Kidney epithelial cell (primary cell): Measurements from ENCODE around the gene STK32B. TPM values are rescaled to one million over a fixed set of nuclear protein-coding genes. Genes with fewer than 3 reads are reported as not detected.

ENCODE experiments used
- DNase-seq: peaks from one replicate; pipeline ENCODE4 v3.0.0-alpha.2; 2010; ENCODE audit warnings: low read depth
- H3K27me3 ChIP-seq: 2 replicates; pipeline ENCODE4 v1.6.0; 2011; ENCODE audit warnings: low read length; ENCODE audit not compliant: control insufficient read depth, insufficient read depth
- H3K36me3 ChIP-seq: 2 replicates; pipeline ENCODE4 v1.5.1; 2011; ENCODE audit warnings: low read length; ENCODE audit not compliant: control insufficient read depth, insufficient read depth
- H3K4me3 ChIP-seq: 2 replicates; pipeline ENCODE4 v1.5.1; 2011; ENCODE audit warnings: low read depth, mild to moderate bottlenecking, control low read depth, low read length
- total RNA-seq: library from RNA; depleted of rRNA; stranded (reverse); fragments of >200 nt; gene quantifications from 2 replicates; pipeline ENCODE4 v1.2.3, GENCODE V29; 2015
- TF ChIP-seq, protein P1 (sequence below): IDR thresholded peaks from 2 replicates; pipeline ENCODE4 v1.5.1; 2011; ENCODE audit warnings: mild to moderate bottlenecking, moderate library complexity, low read length, control low read depth, inconsistent platforms; ENCODE audit not compliant: insufficient read depth, poor library complexity, severe bottlenecking

STK32B gene
- total RNA-seq, 1 donor from 2014 or later, result 3.6 TPM

DNA sequence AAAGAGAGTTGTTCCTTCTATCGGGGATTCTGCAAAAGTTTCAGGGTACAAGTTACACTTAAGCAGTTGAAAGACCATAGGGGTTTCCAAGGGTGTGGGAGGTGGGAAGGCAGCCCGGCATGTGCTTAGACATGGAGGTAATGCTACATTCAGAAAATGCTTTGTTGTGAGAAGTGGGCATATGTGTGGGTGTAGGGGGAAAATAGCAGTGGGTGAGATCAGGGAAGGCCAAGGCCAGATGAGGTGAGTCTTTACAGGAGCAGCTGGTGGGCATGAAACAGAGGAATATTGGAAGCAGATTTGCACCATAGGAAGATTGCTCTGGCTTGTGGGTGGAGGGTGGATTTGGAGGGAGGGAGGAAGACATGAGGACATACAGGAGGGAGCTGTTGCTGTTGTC is 40.3 kb upstream of the STK32B start:
- H3K36me3 ChIP-seq, result no peaks in the 10 kb centered on the region
- no peak overlapping the region for H3K4me3 ChIP-seq
- TF ChIP-seq, protein P1, sequence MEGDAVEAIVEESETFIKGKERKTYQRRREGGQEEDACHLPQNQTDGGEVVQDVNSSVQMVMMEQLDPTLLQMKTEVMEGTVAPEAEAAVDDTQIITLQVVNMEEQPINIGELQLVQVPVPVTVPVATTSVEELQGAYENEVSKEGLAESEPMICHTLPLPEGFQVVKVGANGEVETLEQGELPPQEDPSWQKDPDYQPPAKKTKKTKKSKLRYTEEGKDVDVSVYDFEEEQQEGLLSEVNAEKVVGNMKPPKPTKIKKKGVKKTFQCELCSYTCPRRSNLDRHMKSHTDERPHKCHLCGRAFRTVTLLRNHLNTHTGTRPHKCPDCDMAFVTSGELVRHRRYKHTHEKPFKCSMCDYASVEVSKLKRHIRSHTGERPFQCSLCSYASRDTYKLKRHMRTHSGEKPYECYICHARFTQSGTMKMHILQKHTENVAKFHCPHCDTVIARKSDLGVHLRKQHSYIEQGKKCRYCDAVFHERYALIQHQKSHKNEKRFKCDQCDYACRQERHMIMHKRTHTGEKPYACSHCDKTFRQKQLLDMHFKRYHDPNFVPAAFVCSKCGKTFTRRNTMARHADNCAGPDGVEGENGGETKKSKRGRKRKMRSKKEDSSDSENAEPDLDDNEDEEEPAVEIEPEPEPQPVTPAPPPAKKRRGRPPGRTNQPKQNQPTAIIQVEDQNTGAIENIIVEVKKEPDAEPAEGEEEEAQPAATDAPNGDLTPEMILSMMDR, result no peak
- H3K27me3 ChIP-seq, result peaks cover 5% of the 10 kb centered on the region
- DNase-seq, result no peak

DNA sequence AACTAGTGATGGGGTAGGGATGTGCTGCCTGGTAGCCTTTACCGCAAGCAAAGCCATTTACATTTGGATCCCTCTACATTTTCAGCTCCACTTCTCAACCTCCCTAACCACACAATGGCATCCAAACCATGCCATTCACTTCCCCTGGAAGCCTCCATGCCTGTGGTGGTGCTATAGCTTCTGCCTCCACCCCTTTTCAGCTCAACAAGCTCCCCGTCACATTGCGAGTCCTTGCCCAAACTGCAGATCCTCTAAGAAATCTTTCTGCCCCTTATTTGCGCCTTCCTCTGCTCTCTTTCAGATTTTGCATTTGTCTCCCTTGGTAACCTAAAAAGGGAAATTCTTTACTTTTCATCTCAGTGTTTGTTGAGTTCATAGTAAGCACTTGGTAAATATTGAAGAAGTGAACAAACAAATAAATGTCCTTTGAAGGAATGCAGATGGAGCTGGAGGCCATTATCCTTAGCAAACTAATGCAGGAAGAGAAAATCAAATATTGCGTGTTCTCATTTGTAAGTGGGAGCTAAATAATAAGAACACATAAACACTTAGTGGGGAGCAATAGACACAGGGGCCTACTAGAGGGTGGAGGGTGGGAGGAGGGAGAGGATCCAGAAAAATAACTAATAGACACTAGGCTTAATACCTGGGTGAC is 38.9 kb upstream of the STK32B start:
- H3K4me3 ChIP-seq, result no peak overlapping the region
- peaks cover 5% of the 10 kb centered on the region for H3K27me3 ChIP-seq
- TF ChIP-seq, protein P1, result no peak
- no peaks in the 10 kb centered on the region for H3K36me3 ChIP-seq
- DNase-seq, result no peak

DNA sequence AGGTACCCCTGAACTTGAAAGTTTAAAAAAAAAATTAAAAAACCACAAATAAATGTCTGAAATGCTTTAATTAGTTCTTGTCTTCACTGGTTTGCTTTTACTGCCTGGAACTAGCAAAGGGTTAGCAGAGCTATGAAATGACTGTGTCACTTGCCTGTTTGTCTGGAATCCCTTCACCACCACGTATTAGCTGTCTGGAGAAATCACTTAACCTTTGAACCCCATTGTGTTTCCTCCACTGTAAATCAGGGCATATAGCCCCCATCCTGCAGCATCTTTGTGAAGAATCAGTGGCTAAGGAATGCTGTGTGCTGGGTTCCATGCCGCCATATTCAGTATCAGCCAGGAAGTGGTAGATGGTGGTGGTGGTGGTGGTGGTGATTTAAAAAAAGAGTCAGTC is 38.3 kb upstream of the STK32B start:
- Histone ChIP-seq H3K27me3 (peaks cover 5% of the 10 kb centered on the region), H3K36me3 (no peaks in the 10 kb centered on the region), H3K4me3 (no peak overlapping the region)
- no peak for DNase-seq
- TF ChIP-seq, protein P1, result no peak

DNA sequence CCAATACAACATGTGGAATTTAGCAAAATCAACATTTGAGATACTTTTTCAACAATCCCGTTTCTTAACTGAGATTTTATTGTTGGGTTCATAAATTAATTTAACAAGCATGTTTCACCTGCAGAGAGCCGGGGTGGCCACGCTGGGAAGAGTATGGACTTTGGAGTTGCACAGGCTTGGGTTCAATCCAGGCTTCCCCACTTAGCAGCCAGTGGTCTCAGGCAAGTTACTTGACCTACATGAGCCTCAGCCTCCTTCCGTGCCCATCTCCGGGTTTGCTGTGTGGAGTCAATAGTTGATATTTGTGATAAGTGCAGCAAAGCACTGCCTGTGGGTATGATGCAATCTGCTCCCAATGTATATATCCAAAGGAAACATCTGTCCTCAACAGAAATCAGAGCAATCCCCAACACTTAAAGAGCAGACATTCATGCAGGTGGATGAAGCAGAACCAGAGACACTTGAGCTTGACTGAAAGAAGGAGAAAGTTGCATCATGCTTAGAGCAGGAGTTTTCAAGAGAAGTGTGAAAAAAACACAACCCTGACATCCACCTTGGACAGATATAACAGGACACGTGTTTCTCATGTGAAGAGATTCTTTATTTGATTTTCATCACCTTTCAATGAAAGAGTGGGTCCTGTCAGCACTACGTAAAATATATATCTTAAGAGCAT is 37.1 kb upstream of the STK32B start:
- DNase-seq, result no peak
- Histone ChIP-seq H3K27me3 (peaks cover 5% of the 10 kb centered on the region), H3K36me3 (no peaks in the 10 kb centered on the region), H3K4me3 (no peak overlapping the region)
- TF ChIP-seq, protein P1, result no peak

DNA sequence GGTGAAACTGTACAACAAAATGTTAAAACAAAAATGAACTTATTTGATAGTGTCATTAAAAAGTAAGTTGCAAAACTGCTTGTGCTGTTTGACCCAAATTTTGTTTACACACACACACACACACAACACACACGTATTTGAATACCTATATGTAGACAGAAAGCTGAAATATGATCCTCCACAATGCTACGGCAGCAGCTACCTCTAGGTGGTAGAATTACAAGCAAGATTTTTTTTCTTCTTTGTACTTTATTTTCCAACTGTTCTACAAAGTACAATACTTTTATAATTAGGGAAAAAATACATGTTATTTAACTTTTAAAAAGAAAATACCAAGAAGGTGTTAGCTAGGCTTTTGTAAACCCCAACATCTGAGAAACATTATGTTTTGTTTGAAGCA is 33.2 kb upstream of the STK32B start:
- TF ChIP-seq, protein P1, result peak; percentile 40
- DNase-seq, result no peak
- Histone ChIP-seq H3K4me3 (no peak overlapping the region), H3K27me3 (no peaks in the 10 kb centered on the region), H3K36me3 (no peaks in the 10 kb centered on the region)
